ENCODE results near the gene GNG13. TPM values are rescaled to one million over a fixed set of nuclear protein-coding genes. Genes with fewer than 3 reads are reported as not detected.
A peak's percentile ranks its signal among the peaks of the same experiment; 100 is the strongest.
"Not testable (repeated sequence)": the region's sequence is repeated elsewhere in the genome, so short reads cannot be mapped to it uniquely, and the experiment has no call there.

Gene GNG13, protein sequence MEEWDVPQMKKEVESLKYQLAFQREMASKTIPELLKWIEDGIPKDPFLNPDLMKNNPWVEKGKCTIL
- total RNA-seq, result not detected in 2 replicates

- DNase-seq (ENCODE audit: low read depth, low spot score), result no peak
Measured at GRCh38 chr16:799948-800833, at the start of gene GNG13. Gene GNG13 (minus strand): TSS chr16:800734. CDS start chr16:799077, 1,657 bp downstream.

GRCh38 chr16:848510-849253, 48.1 kb upstream of the GNG13 start:
- no peak for DNase-seq (ENCODE audit: low read depth, low spot score)

DNA sequence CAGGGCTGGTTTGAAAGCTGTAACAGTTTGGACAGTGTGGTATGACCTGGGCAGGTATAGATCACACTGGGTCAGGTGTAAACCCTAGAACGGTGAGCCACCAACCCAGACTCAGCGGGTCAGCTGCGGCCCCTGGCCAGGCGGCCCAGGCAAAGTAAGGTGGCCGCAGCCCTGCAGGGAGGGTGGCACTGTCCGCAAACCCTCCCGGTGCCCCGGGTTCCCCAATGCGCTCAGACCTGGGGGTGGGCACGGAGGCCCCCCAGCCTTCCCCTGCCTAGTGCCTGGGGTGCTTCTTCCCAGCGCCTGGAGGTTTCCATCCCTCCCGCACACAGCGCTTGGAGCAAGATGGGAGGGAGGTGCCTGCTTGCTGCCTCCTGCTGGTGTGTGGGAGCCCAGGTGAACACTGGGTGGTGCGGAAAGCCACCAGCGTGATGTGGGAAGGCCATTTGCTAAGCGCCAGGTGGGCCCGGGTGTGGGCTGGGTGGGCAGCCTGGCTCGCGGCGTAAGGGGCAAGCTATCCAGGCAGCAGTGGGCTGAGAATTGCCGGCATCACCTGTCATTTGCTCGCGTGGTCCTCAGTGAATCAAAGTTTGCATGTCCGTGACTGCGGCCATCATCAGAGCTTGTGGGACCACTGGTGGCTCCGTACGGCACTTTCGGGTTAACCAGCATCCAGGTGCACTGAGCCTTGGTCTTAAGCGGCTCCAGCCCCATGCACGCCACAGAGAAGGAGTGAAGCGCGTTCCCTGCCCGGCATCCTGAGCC, 47.3 kb upstream of the GNG13 start:
- no peak for DNase-seq (ENCODE audit: low read depth, low spot score)

DNA sequence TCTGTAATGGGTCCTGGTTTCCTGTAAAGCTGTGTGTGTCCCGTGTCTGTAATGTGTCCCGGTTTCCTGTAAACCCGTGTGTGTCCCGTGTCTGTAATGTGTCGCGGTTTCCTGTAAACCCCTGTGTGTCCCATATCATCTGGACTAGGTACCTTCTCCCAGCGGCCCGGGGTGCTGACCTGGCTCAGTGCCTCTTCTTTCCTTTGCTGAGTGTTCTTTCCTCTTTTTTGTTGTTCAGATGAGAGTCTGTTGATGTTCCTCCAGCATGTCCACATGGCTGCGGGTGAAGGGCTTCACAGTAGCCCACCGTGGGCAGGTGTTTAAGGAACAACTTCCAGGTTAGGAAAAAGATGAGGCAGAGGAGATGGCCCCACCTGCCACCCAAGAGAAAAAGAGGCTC, 46.6 kb upstream of the GNG13 start:
- DNase-seq (ENCODE audit: low read depth, low spot score), result no peak

DNA sequence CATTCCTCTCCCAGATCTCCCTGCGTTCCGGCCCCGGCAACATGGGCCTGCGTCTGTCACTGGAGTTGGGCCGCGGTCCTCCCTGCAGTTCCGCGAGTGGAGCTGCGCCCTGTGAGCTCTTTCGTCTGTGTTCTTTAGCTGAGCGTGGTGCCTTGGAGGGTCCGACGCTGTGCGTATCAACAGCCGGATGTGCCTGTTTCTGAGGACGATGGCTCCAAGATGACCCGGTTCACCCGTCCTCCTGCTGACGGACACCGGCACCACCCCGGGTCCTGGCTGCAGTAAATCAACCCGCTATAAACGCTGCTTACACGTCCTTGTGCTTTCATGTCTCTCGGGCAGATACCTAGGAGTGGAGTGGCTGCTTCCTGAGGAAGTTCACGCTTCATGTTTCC, 44.8 kb upstream of the GNG13 start:
- DNase-seq (ENCODE audit: low read depth, low spot score), result no peak

DNA sequence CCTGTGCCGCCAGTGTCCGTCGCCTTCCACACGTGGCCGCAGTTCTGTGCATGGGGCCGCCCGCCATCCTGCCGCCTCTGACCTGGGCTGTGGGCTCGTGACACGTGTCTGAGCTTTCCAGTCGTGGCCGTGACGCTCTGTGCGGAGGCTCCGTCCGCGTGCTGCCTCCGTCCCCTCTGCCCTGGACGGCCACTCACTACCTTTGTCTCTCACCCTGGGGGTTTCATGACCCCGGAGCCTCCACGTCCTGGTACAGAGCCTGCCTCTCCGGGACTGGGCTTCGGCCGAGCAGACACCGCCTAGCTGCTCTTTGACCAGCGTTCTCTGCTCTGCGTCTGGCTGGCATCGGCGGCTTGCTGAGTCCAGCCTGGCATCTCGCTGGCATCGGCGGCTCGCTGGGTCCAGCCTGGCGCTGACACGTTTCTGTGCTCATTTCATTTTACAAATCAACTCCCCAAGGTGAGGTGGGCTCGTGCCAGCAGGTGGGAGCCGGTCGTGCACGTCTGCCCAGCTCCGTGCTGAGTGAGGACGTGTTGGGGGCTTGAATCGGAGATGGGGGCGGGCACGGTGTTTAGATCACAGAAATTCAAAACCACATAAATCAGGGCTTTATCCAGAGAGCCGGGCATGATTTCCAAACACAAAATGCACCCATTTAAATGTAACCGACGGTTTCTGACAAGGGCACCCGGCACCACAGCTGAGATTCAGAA, 44.3 kb upstream of the GNG13 start:
- DNase-seq (ENCODE audit: low read depth, low spot score), result no peak

- no peak for DNase-seq (ENCODE audit: low read depth, low spot score)
Measured at GRCh38 chr16:843771-844170, 43.2 kb upstream of the GNG13 start.

- DNase-seq (ENCODE audit: low read depth, low spot score), result no peak
Measured at GRCh38 chr16:842711-843560, 42.4 kb upstream of the GNG13 start.

DNA sequence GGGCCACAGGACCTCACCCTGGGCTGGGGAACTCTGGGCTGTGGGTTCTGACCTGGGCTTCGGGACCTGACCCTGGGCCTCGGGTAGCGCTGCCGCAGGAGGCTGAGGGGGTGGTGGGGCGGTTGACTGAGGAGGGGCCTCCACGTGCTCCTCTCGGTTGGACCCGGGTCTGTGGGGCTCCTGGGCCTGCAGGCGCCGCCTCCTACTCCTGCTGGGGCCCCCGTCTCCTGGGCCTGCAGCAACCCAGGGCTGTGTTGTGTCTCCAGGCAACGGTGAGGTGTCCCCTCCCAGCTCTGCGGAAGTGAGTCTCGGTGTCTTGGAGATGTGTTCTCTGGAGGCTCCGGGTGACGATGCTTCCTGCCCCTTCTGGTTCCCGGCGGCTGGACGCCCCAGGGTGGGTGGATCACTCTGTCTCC, 41.5 kb upstream of the GNG13 start:
- DNase-seq (ENCODE audit: low read depth, low spot score), result peak; percentile 8

- no peak for DNase-seq (ENCODE audit: low read depth, low spot score)
Measured at GRCh38 chr16:841455-842060, 41.0 kb upstream of the GNG13 start.

DNA sequence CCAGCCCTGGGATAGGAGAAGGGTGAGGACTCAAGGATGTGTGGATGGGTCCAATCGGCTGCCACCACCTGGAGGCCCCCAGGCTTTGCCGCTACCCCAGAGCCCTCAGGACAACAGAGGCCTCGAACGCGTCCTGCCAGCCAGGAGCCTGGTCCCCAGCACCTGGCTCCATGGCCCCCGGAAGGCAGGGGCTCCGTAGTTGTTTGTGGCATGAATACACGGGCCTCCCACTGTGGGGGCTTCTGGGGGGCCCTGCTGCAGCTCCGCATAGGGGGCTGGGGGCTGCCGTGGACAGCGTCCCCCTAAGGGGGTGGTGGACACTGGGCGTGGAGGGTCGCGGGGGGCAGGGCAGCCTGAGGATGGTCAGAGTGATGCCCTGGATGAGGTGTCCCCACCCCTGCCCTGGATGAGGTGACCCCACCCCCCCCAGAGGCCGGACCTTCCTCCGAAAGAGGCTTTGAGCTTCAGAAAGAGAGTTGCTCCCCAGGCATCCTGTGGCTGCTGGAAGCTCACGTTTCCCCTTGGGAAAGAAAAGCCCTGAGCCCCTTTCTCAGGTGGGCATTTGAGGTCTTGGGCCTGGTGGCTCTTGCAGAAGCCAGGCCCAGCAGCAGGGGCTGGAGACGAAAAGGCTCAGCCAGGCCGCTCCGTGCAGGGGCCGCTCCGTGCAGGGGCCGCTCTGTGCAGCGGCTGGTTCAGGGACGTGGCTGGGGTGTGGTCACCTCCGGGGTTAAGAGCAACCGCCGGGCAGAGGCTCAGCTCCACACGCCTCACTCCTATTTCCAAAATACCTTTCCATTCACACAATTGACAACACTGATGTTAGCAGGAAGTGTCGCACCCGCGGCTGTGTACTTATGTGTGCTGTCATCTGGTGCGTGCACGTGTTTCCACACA, 40.3 kb upstream of the GNG13 start:
- no peak for DNase-seq (ENCODE audit: low read depth, low spot score)

GRCh38 chr16:839643-840408, 39.3 kb upstream of the GNG13 start:
- DNase-seq (ENCODE audit: low read depth, low spot score), result no peak

DNA sequence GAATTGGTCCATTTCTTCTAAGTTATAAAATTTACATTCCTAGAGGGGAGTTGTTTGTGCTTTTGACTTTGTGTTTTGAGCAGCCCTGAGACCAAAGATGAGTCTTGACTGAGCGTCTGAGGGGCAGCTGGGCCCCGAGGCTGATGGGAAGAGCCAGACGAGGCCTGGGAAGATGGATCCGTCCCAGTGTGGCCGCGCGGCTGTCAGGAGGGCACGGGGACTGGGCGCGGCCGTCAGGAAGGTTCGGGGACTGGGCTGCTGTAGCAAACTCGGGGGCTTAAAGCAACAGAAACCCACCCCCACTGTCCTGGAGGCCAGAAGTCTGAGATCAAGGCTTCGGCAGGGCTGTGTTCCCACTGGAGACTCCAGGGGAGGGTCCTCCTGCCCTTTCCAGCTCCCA, 38.2 kb upstream of the GNG13 start:
- no peak for DNase-seq (ENCODE audit: low read depth, low spot score)

DNA sequence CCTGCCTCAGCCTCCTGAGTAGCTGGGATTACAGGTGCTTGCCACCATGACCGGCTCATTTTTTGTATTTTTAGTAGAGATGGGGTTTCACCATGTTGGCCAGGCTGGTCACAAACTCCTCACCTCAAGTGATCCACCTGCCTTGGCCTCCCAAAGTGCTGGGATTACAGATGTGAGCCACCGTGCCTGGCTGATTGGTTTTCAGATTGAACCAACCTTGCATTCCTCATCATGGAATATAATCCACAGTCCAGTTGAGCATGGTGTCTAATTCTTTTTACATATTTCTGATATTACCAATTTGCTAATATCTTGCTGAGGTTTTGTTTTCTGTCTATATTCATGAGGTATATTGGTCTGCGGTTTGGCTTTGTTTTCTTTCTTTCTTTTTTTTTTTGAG, 36.3 kb upstream of the GNG13 start:
- DNase-seq (ENCODE audit: low read depth, low spot score), result not testable (repeated sequence)

DNA sequence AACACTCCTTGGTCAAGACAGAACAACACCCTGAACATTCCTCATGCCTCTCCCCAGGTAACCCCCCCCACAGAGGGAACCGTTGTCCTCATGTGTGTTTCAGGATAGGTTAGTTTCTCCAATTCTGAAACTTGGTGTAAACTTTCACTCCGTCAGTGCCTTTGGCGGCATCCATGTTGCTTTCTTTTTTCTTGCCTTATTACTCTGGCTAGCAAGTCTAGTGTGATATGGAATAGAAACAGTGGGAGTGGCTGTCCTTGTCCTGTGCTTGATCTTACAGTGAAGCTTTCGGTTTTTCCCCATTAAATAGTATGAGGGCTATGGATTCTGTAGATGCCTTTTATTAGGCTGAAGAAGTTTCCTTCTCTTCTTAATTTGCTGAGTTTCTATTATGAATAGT, 35.7 kb upstream of the GNG13 start:
- no peak for DNase-seq (ENCODE audit: low read depth, low spot score)

- DNase-seq (ENCODE audit: low read depth, low spot score), result no peak
Measured at GRCh38 chr16:835373-835772, 34.8 kb upstream of the GNG13 start.

DNA sequence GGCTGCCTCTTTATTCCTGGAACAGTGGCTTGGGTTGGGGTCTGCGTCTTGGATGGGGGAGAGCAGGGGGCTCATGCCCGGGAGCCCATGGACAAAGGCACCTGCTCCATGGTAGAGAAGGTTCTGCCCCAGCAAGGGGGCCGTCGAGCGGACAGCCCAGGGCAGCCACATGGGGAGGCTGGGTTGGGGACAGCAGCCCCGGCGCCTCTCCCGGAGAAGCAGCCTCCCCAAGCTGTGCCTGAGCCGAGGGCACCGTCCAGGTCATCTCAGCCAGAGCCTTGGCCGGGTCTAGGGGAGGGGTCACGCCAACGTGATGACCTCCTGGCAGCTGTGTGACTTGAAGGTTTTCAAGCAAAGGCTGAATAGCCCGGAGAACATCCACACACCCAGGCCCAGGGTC, 32.9 kb upstream of the GNG13 start:
- DNase-seq (ENCODE audit: low read depth, low spot score), result no peak
